H1 (cell line): ENCODE results near the gene GAS7. TPM values are rescaled to one million over a fixed set of nuclear protein-coding genes. Genes with fewer than 3 reads are reported as not detected.

Source experiments
- CTCF ChIA-PET: fragments of 300-600 bp; sonication (Branson Sonifier 250); formaldehyde crosslinking; loops from one replicate; lab custom pipeline; 2021; ENCODE audit not compliant: partially characterized antibody; lab: Charles Lee
- POLR2A ChIA-PET: fragments of 300-600 bp; sonication (Branson Sonifier 250); formaldehyde crosslinking; loops from one replicate; lab custom pipeline; 2021; ENCODE audit warnings: inconsistent platforms; ENCODE audit not compliant: partially characterized antibody; lab: Charles Lee
- DNase-seq, 2 experiments: peaks; one replicate each; pipeline versions ENCODE4 v3.0.0 to v3.0.0-alpha.2; 2010 to 2022; ENCODE audit warnings: low spot score in 2 of 2, low read depth in 1 of 2, mixed read lengths in 1 of 2
- FAIRE-seq: peaks from 2 replicates; lab custom pipeline; 2011; peaks lifted over from hg19 to GRCh38; lab: Jason Lieb, UNC
- H2AFZ ChIP-seq: 2 replicates; pipeline ENCODE4 v1.8.1; 2012; ENCODE audit warnings: low read length, inconsistent platforms
- H2AK5ac ChIP-seq: 2 replicates; pipeline ENCODE4 v1.6.1; 2013; ENCODE audit warnings: low read depth, low read length
- H2BK120ac ChIP-seq: replicated peaks from 2 replicates; pipeline ENCODE3; 2013; ENCODE audit warnings: low read depth, low read length, inconsistent platforms
- H2BK12ac ChIP-seq: 2 replicates; pipeline ENCODE4 v1.6.1; 2013; ENCODE audit warnings: low read depth, low read length
- H2BK15ac ChIP-seq: 2 replicates; pipeline ENCODE4 v1.6.1; 2013; ENCODE audit warnings: low read length
- H2BK20ac ChIP-seq: 2 replicates; pipeline ENCODE4 v1.6.1; 2013; ENCODE audit warnings: low read length
- H2BK5ac ChIP-seq: 2 replicates; pipeline ENCODE4 v1.6.1; 2013; ENCODE audit warnings: low read depth, low read length
- H3K14ac ChIP-seq: 2 replicates; pipeline ENCODE4 v1.6.1; 2013; ENCODE audit warnings: inconsistent platforms; ENCODE audit not compliant: insufficient read length
- H3K18ac ChIP-seq: 2 replicates; pipeline ENCODE4 v1.6.1; 2013; ENCODE audit warnings: low read length; ENCODE audit errors: extremely low read depth
- H3K23ac ChIP-seq: 2 replicates; pipeline ENCODE4 v1.6.1; 2013; ENCODE audit warnings: inconsistent platforms; ENCODE audit not compliant: insufficient read length
- H3K23me2 ChIP-seq: 2 replicates; pipeline ENCODE4 v1.6.1; 2013; ENCODE audit warnings: low read depth, low read length
- H3K27ac ChIP-seq: 2 replicates; pipeline ENCODE4 v1.6.1; 2011; ENCODE audit warnings: low read depth, low read length, inconsistent platforms
- H3K27me3 ChIP-seq, 4 experiments: replicated peaks in 1 of 4; 1 replicate in 1 of 4; 2 replicates in 3 of 4; pipeline versions ENCODE4 v1.6.1 to v1.8.1; 2011 to 2013; ENCODE audit warnings: low read length in 3 of 4, mild to moderate bottlenecking in 3 of 4, inconsistent platforms in 2 of 4, mixed read lengths in 2 of 4, moderate library complexity in 1 of 4; ENCODE audit not compliant: control insufficient read depth in 3 of 4, insufficient read depth in 3 of 4; ENCODE audit errors: extremely low read depth in 1 of 4
- H3K36me3 ChIP-seq, 4 experiments: 2 replicates each; pipeline versions ENCODE4 v1.6.1 to v1.8.1; 2011 to 2013; ENCODE audit warnings: mild to moderate bottlenecking in 4 of 4, low read length in 3 of 4, moderate library complexity in 2 of 4, control low read depth in 1 of 4, inconsistent platforms in 1 of 4; ENCODE audit not compliant: insufficient read depth in 4 of 4, control insufficient read depth in 2 of 4
- H3K4ac ChIP-seq: replicated peaks from 2 replicates; pipeline ENCODE3; 2013; ENCODE audit warnings: low read length, low read depth, mixed read lengths, inconsistent platforms; ENCODE audit not compliant: insufficient read length
- H3K4me1 ChIP-seq, 4 experiments: replicated peaks in 1 of 4; 1 replicate in 1 of 4; 2 replicates in 3 of 4; pipeline versions ENCODE4 v1.6.1 to v1.8.1; 2011 to 2013; ENCODE audit warnings: low read length in 3 of 4, inconsistent platforms in 2 of 4, mixed read lengths in 1 of 4; ENCODE audit not compliant: insufficient read depth in 4 of 4, control insufficient read depth in 3 of 4
- H3K4me2 ChIP-seq, 2 experiments: 2 replicates each; pipeline versions ENCODE4 v1.6.1 to v1.8.1; 2011 to 2013; ENCODE audit warnings: low read depth in 2 of 2, low read length in 2 of 2, control low read depth in 1 of 2, inconsistent platforms in 1 of 2, mild to moderate bottlenecking in 1 of 2; ENCODE audit not compliant: insufficient read depth in 1 of 2
- H3K4me3 ChIP-seq, 4 experiments: fragments of 200-600, 300-600 bp in 1 of 4; sonication (generic), shearing (Covaris generic), sonication (Bioruptor Twin) in 1 of 4; 2 replicates each; pipeline versions ENCODE4 v1.5.1 to v1.8.1; 2011 to 2016; ENCODE audit warnings: low read length in 4 of 4, low read depth in 3 of 4, control low read depth in 2 of 4, inconsistent platforms in 2 of 4, mild to moderate bottlenecking in 2 of 4, mixed read lengths in 1 of 4, moderate library complexity in 1 of 4; ENCODE audit not compliant: insufficient read depth in 2 of 4; ENCODE audit errors: extremely low read depth in 1 of 4
- H3K56ac ChIP-seq: replicated peaks from 2 replicates; pipeline ENCODE3; 2013; ENCODE audit warnings: low read depth, mild to moderate bottlenecking, mixed read lengths, low read length, inconsistent platforms; ENCODE audit not compliant: insufficient read length
- H3K79me1 ChIP-seq: 2 replicates; pipeline ENCODE4 v1.6.1; 2013; ENCODE audit warnings: low read depth, low read length, control low read depth
- H3K79me2 ChIP-seq, 2 experiments: 2 replicates each; pipeline versions ENCODE4 v1.6.1 to v1.8.1; 2012 to 2013; ENCODE audit warnings: low read length in 2 of 2, mild to moderate bottlenecking in 2 of 2, inconsistent platforms in 1 of 2; ENCODE audit not compliant: insufficient read depth in 2 of 2, control insufficient read depth in 1 of 2
- H3K9ac ChIP-seq, 4 experiments: replicated peaks in 1 of 4; 1 replicate in 1 of 4; 2 replicates in 3 of 4; pipeline versions ENCODE4 v1.6.1 to v1.8.1; 2011 to 2013; ENCODE audit warnings: low read depth in 3 of 4, low read length in 3 of 4, control low read depth in 2 of 4, mild to moderate bottlenecking in 2 of 4, moderate library complexity in 2 of 4, inconsistent platforms in 1 of 4; ENCODE audit errors: extremely low read depth in 1 of 4
- H3K9me3 ChIP-seq, 2 experiments: 2 replicates each; pipeline versions ENCODE4 v1.6.1 to v1.8.1; 2012 to 2013; ENCODE audit warnings: mild to moderate bottlenecking in 2 of 2, moderate library complexity in 2 of 2, control low read depth in 1 of 2, inconsistent platforms in 1 of 2, low read depth in 1 of 2, low read length in 1 of 2, mixed read lengths in 1 of 2; ENCODE audit not compliant: insufficient read depth in 2 of 2
- H4K20me1 ChIP-seq, 2 experiments: replicated peaks in 1 of 2; 2 replicates each; pipeline versions ENCODE3 to v1.8.1; 2011 to 2013; ENCODE audit warnings: inconsistent platforms in 2 of 2, low read length in 2 of 2, mild to moderate bottlenecking in 1 of 2; ENCODE audit not compliant: insufficient read depth in 2 of 2, control insufficient read depth in 1 of 2
- H4K5ac ChIP-seq: 2 replicates; pipeline ENCODE4 v1.6.1; 2013; ENCODE audit warnings: low read length, low read depth, mixed read lengths, inconsistent platforms; ENCODE audit not compliant: insufficient read length
- H4K8ac ChIP-seq: 2 replicates; pipeline ENCODE4 v1.8.0; 2013; ENCODE audit warnings: mild to moderate bottlenecking, moderate library complexity, low read length, inconsistent platforms; ENCODE audit not compliant: insufficient read depth; ENCODE audit errors: extremely low read depth
- H4K91ac ChIP-seq: replicated peaks from 2 replicates; pipeline ENCODE3; 2013; ENCODE audit warnings: low read length, mixed read lengths, inconsistent platforms; ENCODE audit not compliant: insufficient read length
- BACH1 ChIP-seq: IDR thresholded peaks from 2 replicates; pipeline ENCODE4 v1.6.1; 2012; ENCODE audit warnings: low read length, improper control_type of control experiment
- GTF2F1 ChIP-seq: IDR thresholded peaks from 2 replicates; pipeline ENCODE4 v1.6.1; 2012; ENCODE audit warnings: low read depth, low read length, improper control_type of control experiment, borderline replicate concordance
- SAP30 ChIP-seq: fragments of 300-600 bp; sonication (generic); IDR thresholded peaks from 2 replicates; pipeline ENCODE4 v1.7.1; 2012; ENCODE audit warnings: low read length, moderate library complexity, mild to moderate bottlenecking, inconsistent platforms; ENCODE audit not compliant: insufficient read depth, insufficient replicate concordance
- SP1 ChIP-seq: IDR thresholded peaks from 2 replicates; pipeline ENCODE4 v1.6.1; 2011; ENCODE audit warnings: low read depth, low read length
- SP2 ChIP-seq: IDR thresholded peaks from 2 replicates; pipeline ENCODE4 v1.6.1; 2012; ENCODE audit warnings: mild to moderate bottlenecking, low read length, inconsistent platforms
- WGBS, 2 experiments: shearing (Covaris generic) in 1 of 2; methylation state at CpG; one replicate each; pipeline versions ENCODE4 v1.1.6 to v1.1.7; 2013 to 2015; ENCODE audit warnings: low lambda C conversion rate in 2 of 2, mixed read lengths in 2 of 2, inconsistent platforms in 1 of 2, low coverage in 1 of 2, missing lambda C conversion rate in 1 of 2; ENCODE audit not compliant: insufficient replicate concordance in 2 of 2, insufficient coverage in 1 of 2, insufficient read length in 1 of 2; ENCODE audit errors: extremely low coverage in 1 of 2, missing lambda C conversion rate in 1 of 2; 5-methylcytosine and 5-hydroxymethylcytosine counted together
- polyA plus RNA-seq, 7 experiments: library from polyadenylated mRNA; depleted of rRNA in 3 of 7; stranded (reverse) in 5 of 7; unstranded in 2 of 7; fragments of >200 nt in 5 of 7; fragments of 200-250 nt in 2 of 7; gene quantifications; 1 replicate in 5 of 7; 2 replicates in 1 of 7; 4 replicates in 1 of 7; pipeline versions ENCODE4 v1.2.1 to v1.2.3, GENCODE V29; 2011 to 2013; ENCODE audit warnings: missing spikeins in 2 of 7, mixed read lengths in 2 of 7
- total RNA-seq: library from RNA; stranded (reverse); fragmentation: NEBNext Ultra II Directional; extraction: Animal tissue kit (Norgen Biotek cat#: 25700); gene quantifications from 2 replicates; pipeline ENCODE4 v1.2.1, GENCODE V29; 2021

GAS7 gene
- total and polyA plus RNA-seq, 2 of the 8 experiments (the other 6 are each of a cell fraction or from before 2014, with no cell fraction given): 5.0 to 14.5 TPM

GRCh38 chr17:10116753-10117420, 81.5 kb downstream of the GAS7 start:
- FAIRE-seq: no peak
- no peaks in the 10 kb centered on the region for H3K27me3 ChIP-seq
- H3K9ac ChIP-seq: no peak overlapping the region
- H3K79me1 ChIP-seq: no peaks in the 10 kb centered on the region
- no peaks in the 10 kb centered on the region for H3K79me2 ChIP-seq
- peak overlapping the region; percentile 13; the same call in 1 of the 2 replicates for H3K18ac ChIP-seq
- no peaks in the 10 kb centered on the region for H4K20me1 ChIP-seq
- no peak overlapping the region; the same call in 1 of the 2 replicates for H4K8ac ChIP-seq
- no peak overlapping the region for H3K56ac ChIP-seq
- no peak overlapping the region for H3K4me3 ChIP-seq
- no peaks in the 10 kb centered on the region for H3K9me3 ChIP-seq
- H3K27ac ChIP-seq: no peak overlapping the region
- H2AFZ ChIP-seq: no peak overlapping the region
- H4K5ac ChIP-seq: no peak overlapping the region
- no peak overlapping the region for H3K4ac ChIP-seq
- TF ChIP-seq SP1: no peak
- no peak for TF ChIP-seq SP2
- no peak for TF ChIP-seq SAP30
- TF ChIP-seq GTF2F1: no peak
- TF ChIP-seq BACH1: no peak
- no peak overlapping the region for H3K4me2 ChIP-seq
- peak overlapping the region; percentile 68; the same call in 1 of the 2 replicates for H2BK12ac ChIP-seq
- H2BK20ac ChIP-seq: no peak overlapping the region
- H3K14ac ChIP-seq: no peak overlapping the region
- WGBS, 2 experiments: 98% methylated on average over 5 of the region's 5 CpGs; no CpG with 5 or more reads in 1 of the 2 experiments
- POLR2A ChIA-PET: interaction anchor here (1.2 kb wide), 1 partner anchor 28 kb away, joined by 3 read pairs; no protein-coding TSS in a partner anchor
- no peak for DNase-seq
- H3K4me1 ChIP-seq: peaks cover 2 to 28% (median 16%) of the 10 kb centered on the region in 4 experiments
- H2BK120ac ChIP-seq: no peak overlapping the region
- H2AK5ac ChIP-seq: no peak overlapping the region
- no peak overlapping the region for H3K23ac ChIP-seq
- CTCF ChIA-PET: interaction anchor here (0.6 to 1.8 kb wide), 3 partner anchors 18 to 110 kb away, joined by 3 to 5 read pairs (median 3); no protein-coding TSS in a partner anchor
- no peaks in the 10 kb centered on the region for H3K36me3 ChIP-seq
- H2BK5ac ChIP-seq: peak overlapping the region; percentile 52; the same call in 1 of the 2 replicates
- no peaks in the 10 kb centered on the region for H3K23me2 ChIP-seq
- H2BK15ac ChIP-seq: 0 out of 2 replicates have a peak overlapping the region, but pooled peaks have one; percentile 63
- no peak overlapping the region for H4K91ac ChIP-seq
